Measurements from ENCODE around the gene RUSF1.

The RUSF1 gene

DNA sequence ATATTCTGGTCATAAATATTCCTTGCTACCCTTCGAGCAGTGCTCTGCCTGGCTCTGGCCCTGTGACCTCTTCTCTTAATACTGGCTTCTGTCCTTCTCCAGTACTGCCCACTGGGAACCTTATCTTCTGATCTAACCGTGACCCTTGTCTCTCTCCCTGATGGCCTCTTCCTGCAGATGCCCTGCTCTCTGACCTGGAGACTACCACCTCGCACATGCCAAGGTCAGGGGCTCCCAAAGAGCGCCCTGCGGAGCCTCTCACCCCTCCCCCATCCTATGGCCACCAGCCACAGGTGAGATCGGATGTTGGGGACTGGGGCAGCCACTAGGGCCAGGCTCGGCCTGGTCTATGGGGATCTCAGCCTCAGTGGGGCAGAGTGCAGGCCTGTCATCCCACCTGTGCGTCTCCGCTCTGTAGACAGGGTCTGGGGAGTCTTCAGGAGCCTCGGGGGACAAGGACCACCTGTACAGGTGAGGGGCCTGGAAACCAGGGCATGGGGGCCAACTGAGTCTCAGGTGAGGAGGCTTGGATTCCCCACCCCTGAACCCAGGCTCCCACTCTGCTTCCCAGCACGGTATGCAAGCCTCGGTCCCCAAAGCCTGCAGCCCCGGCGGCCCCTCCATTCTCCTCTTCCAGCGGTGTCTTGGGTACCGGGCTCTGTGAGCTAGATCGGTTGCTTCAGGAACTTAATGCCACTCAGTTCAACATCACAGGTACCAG, 34.8 kb downstream of the RUSF1 start:
- H3K9me3 ChIP-seq (ENCODE audit: insufficient read depth, low read length) = no peaks in the 10 kb centered on the region; the same call in 1 of the 2 replicates
- peaks cover 34% of the 10 kb centered on the region for H3K27me3 ChIP-seq (ENCODE audit: insufficient read depth, insufficient read length)
- H3K36me3 ChIP-seq (ENCODE audit: insufficient read depth, insufficient read length, low read length) = peaks cover 39% of the 10 kb centered on the region
- H3K9ac ChIP-seq (ENCODE audit: insufficient read length, low read depth) = no peak overlapping the region
- H3K4me3 ChIP-seq (ENCODE audit: insufficient read length, low read depth) = no peak overlapping the region
- no peak for TF ChIP-seq SUZ12 (IDR thresholded peaks at IDR 0.05; ENCODE audit: extremely low read depth, insufficient read depth, insufficient read length)
- DNase-seq (ENCODE audit: low read depth, low spot score) = no peak
- H3K4me1 ChIP-seq (ENCODE audit: insufficient read depth, insufficient read length) = peaks cover 16% of the 10 kb centered on the region

DNA sequence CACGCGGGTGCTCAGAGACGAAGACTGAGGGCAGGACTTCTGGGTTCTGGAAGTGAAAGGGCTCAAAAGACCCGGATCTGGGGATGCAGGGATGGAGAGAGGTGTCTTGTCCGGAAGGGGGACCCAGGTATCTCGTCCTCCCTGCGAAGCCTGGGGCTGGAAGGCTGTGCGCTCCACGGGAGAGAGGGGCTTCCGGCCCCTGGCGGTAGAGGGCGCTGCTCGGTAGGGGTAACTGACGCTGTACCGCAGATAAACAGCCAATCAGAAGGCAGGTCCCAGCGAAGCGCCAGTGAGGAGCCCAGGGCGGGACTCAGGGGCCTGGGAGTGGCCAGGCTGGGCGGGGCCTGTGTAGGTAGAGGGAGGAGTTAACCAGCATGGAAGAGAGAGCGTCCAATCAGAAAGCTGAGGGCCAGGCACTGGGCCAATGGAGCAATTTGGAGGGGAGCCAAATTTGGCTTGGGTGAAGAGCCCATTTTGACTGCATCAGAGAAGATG, 35.4 kb downstream of the RUSF1 start:
- H3K36me3 ChIP-seq (ENCODE audit: insufficient read depth, insufficient read length, low read length) = peaks cover 33% of the 10 kb centered on the region
- TF ChIP-seq ZNF274 (IDR thresholded peaks at IDR 0.05; ENCODE audit: low read depth, low read length) = no peak
- TF ChIP-seq YY1 (IDR thresholded peaks at IDR 0.05; ENCODE audit: insufficient read depth, insufficient read length) = no peak
- TF ChIP-seq SUZ12 (IDR thresholded peaks at IDR 0.05; ENCODE audit: extremely low read depth, insufficient read depth, insufficient read length) = no peak

DNA sequence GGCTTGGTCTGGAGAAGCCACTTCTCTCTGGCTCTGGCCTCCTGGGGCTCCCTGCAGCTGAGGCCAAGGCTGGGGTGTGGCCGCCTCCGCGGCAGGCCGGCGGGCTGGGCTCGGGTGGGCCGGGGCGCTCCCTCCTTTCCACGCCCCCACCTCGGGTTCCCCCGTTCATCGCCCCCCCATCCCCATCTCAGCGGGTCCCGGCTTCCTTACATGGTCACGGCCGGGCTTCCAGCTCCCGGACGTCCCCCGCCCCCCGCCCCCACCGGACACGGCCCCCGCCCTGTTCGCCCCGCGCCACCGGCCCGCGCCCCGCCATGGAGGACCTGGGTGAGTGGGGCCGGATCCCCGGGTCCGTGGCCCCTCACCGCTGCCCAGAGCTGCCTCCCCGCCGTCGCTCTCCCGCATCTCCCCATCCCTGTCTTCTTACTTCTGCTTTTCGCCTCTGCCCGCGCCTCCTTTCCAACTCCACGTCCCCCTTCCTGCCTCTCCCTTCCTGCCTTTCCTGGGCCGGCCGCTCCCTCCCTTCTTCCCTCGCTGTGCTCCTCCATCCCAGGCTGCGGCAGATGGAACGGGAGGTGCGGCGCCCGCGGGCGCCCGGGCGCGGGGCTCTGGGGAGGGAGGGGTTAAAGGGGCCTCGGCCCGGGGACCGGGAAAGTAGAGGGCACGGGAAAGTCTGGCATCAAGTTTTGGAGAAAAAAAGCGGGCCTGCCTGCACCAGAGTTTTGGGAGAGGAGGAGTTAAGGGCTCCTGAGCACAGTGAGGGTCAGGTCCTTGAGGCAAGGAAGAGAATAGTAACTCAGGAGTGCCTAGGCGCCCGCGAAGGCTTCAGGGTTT, 36.1 kb downstream of the RUSF1 start, which contains the start of gene TGFB1I1:
Gene TGFB1I1 (plus strand): TSS at position 278 of the 834 bp plus-strand sequence. CDS start 37 bp downstream, at position 315.
- H3K27me3 ChIP-seq (ENCODE audit: insufficient read depth, insufficient read length) = peaks cover 34% of the 10 kb centered on the region
- H3K9me3 ChIP-seq (ENCODE audit: insufficient read depth, low read length) = no peaks in the 10 kb centered on the region; the same call in 1 of the 2 replicates
- no peak for DNase-seq (ENCODE audit: low read depth, low spot score)
- peaks cover 31% of the 10 kb centered on the region for H3K36me3 ChIP-seq (ENCODE audit: insufficient read depth, insufficient read length, low read length)
- H3K4me3 ChIP-seq (ENCODE audit: insufficient read length, low read depth) = peak within 1 kb of the TSS; percentile 59
- peaks cover 12% of the 10 kb centered on the region for H3K4me1 ChIP-seq (ENCODE audit: insufficient read depth, insufficient read length)
- peak within 1 kb of the TSS; percentile 76 for H3K9ac ChIP-seq (ENCODE audit: insufficient read length, low read depth)
- TF ChIP-seq SUZ12 (IDR thresholded peaks at IDR 0.05; ENCODE audit: extremely low read depth, insufficient read depth, insufficient read length) (no peak), YY1 (IDR thresholded peaks at IDR 0.05; ENCODE audit: insufficient read depth, insufficient read length) (no peak), ZNF274 (IDR thresholded peaks at IDR 0.05; ENCODE audit: low read depth, low read length) (no peak)

More for the DNA sequence above, 35.4 kb downstream of the RUSF1 start:
- no peaks in the 10 kb centered on the region; the same call in 1 of the 2 replicates for H3K9me3 ChIP-seq (ENCODE audit: insufficient read depth, low read length)
- peaks cover 12% of the 10 kb centered on the region for H3K4me1 ChIP-seq (ENCODE audit: insufficient read depth, insufficient read length)
- no peak for DNase-seq (ENCODE audit: low read depth, low spot score)
- H3K27me3 ChIP-seq (ENCODE audit: insufficient read depth, insufficient read length) = peaks cover 34% of the 10 kb centered on the region
- H3K4me3 ChIP-seq (ENCODE audit: insufficient read length, low read depth) = peak overlapping the region; percentile 59
- peak overlapping the region; percentile 76 for H3K9ac ChIP-seq (ENCODE audit: insufficient read length, low read depth)

DNA sequence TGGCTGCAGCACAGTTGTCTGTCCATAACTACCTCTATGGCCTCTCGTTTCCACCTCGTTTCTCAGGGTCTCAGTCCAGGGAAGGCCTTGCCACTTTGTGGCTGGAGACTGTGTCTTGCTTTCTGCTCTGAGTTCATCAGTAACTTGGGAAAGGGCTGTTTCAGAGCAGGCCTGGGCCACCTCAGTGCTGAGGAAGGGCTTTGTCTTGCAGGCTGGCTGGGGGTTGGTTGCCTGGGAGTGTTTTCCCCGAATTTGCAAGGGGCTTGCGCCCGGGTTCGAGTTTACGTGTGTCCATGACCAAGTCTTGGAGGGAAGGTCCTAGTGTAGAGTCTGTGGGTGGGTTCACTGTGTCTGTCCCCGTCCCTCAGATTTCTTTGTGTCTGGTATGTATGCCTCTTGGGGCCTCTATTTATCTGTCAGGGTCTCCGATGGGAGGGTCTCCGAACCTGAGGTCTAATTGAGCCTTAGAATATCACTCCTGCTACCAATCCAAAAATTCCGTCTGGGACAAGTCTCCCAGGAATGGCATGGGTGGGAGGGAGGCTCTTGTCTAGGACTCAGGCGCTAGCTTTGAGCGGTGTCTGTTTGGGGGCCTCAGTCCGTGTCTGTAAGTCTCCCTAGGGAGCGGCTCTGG, 36.8 kb downstream of the RUSF1 start:
- no peak for DNase-seq (ENCODE audit: low read depth, low spot score)
- H3K4me1 ChIP-seq (ENCODE audit: insufficient read depth, insufficient read length) = peaks cover 12% of the 10 kb centered on the region
- peaks cover 34% of the 10 kb centered on the region for H3K27me3 ChIP-seq (ENCODE audit: insufficient read depth, insufficient read length)
- H3K9ac ChIP-seq (ENCODE audit: insufficient read length, low read depth) = peak overlapping the region; percentile 65
- peak overlapping the region; percentile 43 for H3K4me3 ChIP-seq (ENCODE audit: insufficient read length, low read depth)
- peaks cover 38% of the 10 kb centered on the region for H3K36me3 ChIP-seq (ENCODE audit: insufficient read depth, insufficient read length, low read length)
- TF ChIP-seq SUZ12 (IDR thresholded peaks at IDR 0.05; ENCODE audit: extremely low read depth, insufficient read depth, insufficient read length) = no peak
- TF ChIP-seq YY1 (IDR thresholded peaks at IDR 0.05; ENCODE audit: insufficient read depth, insufficient read length) = no peak
- no peak for TF ChIP-seq ZNF274 (IDR thresholded peaks at IDR 0.05; ENCODE audit: low read depth, low read length)
- H3K9me3 ChIP-seq (ENCODE audit: insufficient read depth, low read length) = no peaks in the 10 kb centered on the region; the same call in 1 of the 2 replicates

DNA sequence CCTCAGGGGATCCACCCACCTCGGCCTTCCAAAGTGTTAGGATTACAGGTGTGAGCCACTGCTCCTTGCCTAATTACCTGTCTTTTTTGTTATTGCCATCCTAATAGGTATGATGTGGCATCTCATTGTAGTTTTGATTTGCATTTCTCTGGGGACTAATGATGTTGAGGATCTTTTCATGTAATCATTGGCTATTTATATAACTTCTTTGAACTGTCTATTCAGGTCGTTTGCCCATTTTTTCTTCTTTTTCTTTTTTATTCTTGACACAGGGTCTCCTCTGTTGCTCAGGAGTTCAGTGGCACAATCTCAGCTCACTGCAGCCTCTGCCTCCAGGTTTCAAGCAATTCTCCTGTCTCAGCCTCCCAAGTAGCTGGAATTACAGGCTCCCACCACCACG, 37.6 kb downstream of the RUSF1 start:
- H3K9ac ChIP-seq (ENCODE audit: insufficient read length, low read depth) = no peak overlapping the region
- H3K9me3 ChIP-seq (ENCODE audit: insufficient read depth, low read length) = no peaks in the 10 kb centered on the region; the same call in 1 of the 2 replicates
- H3K4me1 ChIP-seq (ENCODE audit: insufficient read depth, insufficient read length) = peaks cover 8% of the 10 kb centered on the region
- no peak overlapping the region for H3K4me3 ChIP-seq (ENCODE audit: insufficient read length, low read depth)
- peaks cover 26% of the 10 kb centered on the region for H3K27me3 ChIP-seq (ENCODE audit: insufficient read depth, insufficient read length)
- TF ChIP-seq YY1 (IDR thresholded peaks at IDR 0.05; ENCODE audit: insufficient read depth, insufficient read length) (no peak), SUZ12 (IDR thresholded peaks at IDR 0.05; ENCODE audit: extremely low read depth, insufficient read depth, insufficient read length) (no peak), ZNF274 (IDR thresholded peaks at IDR 0.05; ENCODE audit: low read depth, low read length) (no peak)
- DNase-seq (ENCODE audit: low read depth, low spot score) = no peak
- H3K36me3 ChIP-seq (ENCODE audit: insufficient read depth, insufficient read length, low read length) = peaks cover 44% of the 10 kb centered on the region

DNA sequence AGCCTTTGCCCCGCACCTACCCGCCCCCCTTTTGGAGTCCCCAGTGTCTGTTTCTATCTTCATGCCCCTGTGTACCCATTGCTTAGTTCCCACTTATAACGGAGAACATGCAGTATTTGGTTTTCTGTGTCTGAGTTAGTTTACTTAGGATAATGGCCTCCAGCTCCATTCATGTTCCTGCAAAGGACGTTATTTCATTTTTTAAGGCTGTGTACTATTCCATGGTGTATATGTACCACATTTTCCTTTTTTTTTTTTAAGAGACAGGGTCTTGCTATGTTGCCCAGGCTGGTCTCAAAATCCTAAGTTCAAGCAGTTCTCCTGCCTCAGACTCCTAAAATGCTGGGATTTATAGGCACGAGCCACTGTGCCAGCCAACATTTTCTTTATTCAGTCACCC, 40.3 kb downstream of the RUSF1 start:
- Histone ChIP-seq H3K4me1 (ENCODE audit: insufficient read depth, insufficient read length) (peaks cover 4% of the 10 kb centered on the region), H3K9me3 (ENCODE audit: insufficient read depth, low read length) (no peaks in the 10 kb centered on the region; the same call in 1 of the 2 replicates), H3K9ac (ENCODE audit: insufficient read length, low read depth) (no peak overlapping the region), H3K4me3 (ENCODE audit: insufficient read length, low read depth) (no peak overlapping the region), H3K27me3 (ENCODE audit: insufficient read depth, insufficient read length) (peaks cover 8% of the 10 kb centered on the region), H3K36me3 (ENCODE audit: insufficient read depth, insufficient read length, low read length) (peaks cover 43% of the 10 kb centered on the region)
- TF ChIP-seq ZNF274 (IDR thresholded peaks at IDR 0.05; ENCODE audit: low read depth, low read length) (no peak), SUZ12 (IDR thresholded peaks at IDR 0.05; ENCODE audit: extremely low read depth, insufficient read depth, insufficient read length) (no peak), YY1 (IDR thresholded peaks at IDR 0.05; ENCODE audit: insufficient read depth, insufficient read length) (no peak)
- no peak for DNase-seq (ENCODE audit: low read depth, low spot score)
